Upper lobe of left lung (tissue), 6 donors: ENCODE results near the gene CACHD1. TPM values are rescaled to one million over a fixed set of nuclear protein-coding genes. Genes with fewer than 3 reads are reported as not detected.
A peak's percentile ranks its signal among the peaks of the same experiment; 100 is the strongest.

ENCODE experiments used
- ATAC-seq, 2 donors: fragments of 200-7000 bp; cut with Tn5 transposase; one replicate each; pipeline ENCODE4 v1.9.1; 2022; ENCODE audit warnings: mild to moderate bottlenecking in 2 of 2, moderate library complexity in 2 of 2; ENCODE audit not compliant: low FRiP score in 2 of 2
- DNase-seq, 2 donors: peaks; one replicate each; pipeline ENCODE4 v3.0.0-alpha.2; 2019 to 2020
- H3K27ac ChIP-seq, 4 donors: fragments of 200-600 bp; sonication (generic); one replicate each; pipeline ENCODE4 v1.5.1; 2016 to 2019
- H3K27me3 ChIP-seq, 4 donors: fragments of 200-600 bp; sonication (generic); one replicate each; pipeline ENCODE4 v1.5.1; 2017 to 2019
- H3K36me3 ChIP-seq, 4 donors: fragments of 200-600 bp; sonication (generic); one replicate each; pipeline ENCODE4 v1.5.1; 2016 to 2019
- H3K4me1 ChIP-seq, 4 donors: fragments of 200-600 bp; sonication (generic); one replicate each; pipeline ENCODE4 v1.5.1; 2018 to 2019
- H3K4me3 ChIP-seq, 4 donors: fragments of 200-600 bp; sonication (generic); one replicate each; pipeline ENCODE4 v1.5.1; 2017 to 2019; ENCODE audit warnings: mild to moderate bottlenecking in 2 of 4, moderate library complexity in 1 of 4
- H3K9me3 ChIP-seq, 4 donors: fragments of 200-600 bp; sonication (generic); one replicate each; pipeline ENCODE4 v1.5.1; 2018 to 2019
- CTCF ChIP-seq, 6 experiments: fragments of 450-650 bp in 4 of 6; fragments of 200-600 bp in 2 of 6; sonication (generic) in 2 of 6; IDR thresholded peaks; one replicate each; pipeline ENCODE4 v1.5.1; 2016 to 2019; ENCODE audit warnings: antibody characterized with exemption in 6 of 6
- EP300 ChIP-seq, 4 donors: sonication (generic); formaldehyde crosslinking; IDR thresholded peaks; one replicate each; pipeline ENCODE4 v1.5.1; 2017; ENCODE audit warnings: antibody characterized with exemption in 4 of 4, control low read depth in 2 of 4
- POLR2A ChIP-seq, 4 donors: fragments of 450-650 bp; IDR thresholded peaks; one replicate each; pipeline ENCODE4 v1.5.1; 2016 to 2017; ENCODE audit warnings: antibody characterized with exemption in 4 of 4, mild to moderate bottlenecking in 2 of 4
- POLR2AphosphoS5 ChIP-seq, 2 donors: sonication (generic); formaldehyde crosslinking; IDR thresholded peaks; one replicate each; pipeline ENCODE4 v1.5.1; 2017; ENCODE audit warnings: antibody characterized with exemption in 2 of 2
- WGBS, 2 donors: methylation state at CpG; one replicate each; pipeline ENCODE4 v1.1.5; 2017 to 2018; 5-methylcytosine and 5-hydroxymethylcytosine counted together
- total RNA-seq, 6 donors: library from RNA; depleted of rRNA in 4 of 6; stranded (reverse); fragments of >200 nt in 4 of 6; gene quantifications; one replicate each; pipeline versions ENCODE4 v1.1.0 to v1.2.1, GENCODE V29; 2016 to 2021
- donor health status: DM: no; HTN: no; CAD: no; lungs with moderate emphysema.
- donor health status: DM: no; HTN: yes; CAD: no; lungs with severe emphysema.

Gene CACHD1
- total RNA-seq, 6 donors from 2014 or later, result 7.3 to 26.3 (median 22.9) TPM

- Histone ChIP-seq H3K4me1 (peaks cover 15 to 40% (median 22%) of the 10 kb centered on the region in 4 donors), H3K4me3 (no peak overlapping the region), H3K27me3 (no peaks in the 10 kb centered on the region), H3K9me3 (no peaks in the 10 kb centered on the region), H3K36me3 (no peaks in the 10 kb centered on the region), H3K27ac (no peak overlapping the region)
- TF ChIP-seq CTCF (IDR thresholded peaks at IDR 0.05), result no peak
- TF ChIP-seq POLR2A (IDR thresholded peaks at IDR 0.05), result no peak
- TF ChIP-seq EP300 (IDR thresholded peaks at IDR 0.05), result no peak
- TF ChIP-seq POLR2AphosphoS5 (IDR thresholded peaks at IDR 0.05), result no peak
- peak in 1 of 2 donors; percentile 27 for DNase-seq
- 73 to 78% methylated on average over 4 of the region's 4 CpGs for WGBS, 2 donors
- ATAC-seq, result no peak
Measured at GRCh38 chr1:64594446-64594845, 124.5 kb downstream of the CACHD1 start.

DNA sequence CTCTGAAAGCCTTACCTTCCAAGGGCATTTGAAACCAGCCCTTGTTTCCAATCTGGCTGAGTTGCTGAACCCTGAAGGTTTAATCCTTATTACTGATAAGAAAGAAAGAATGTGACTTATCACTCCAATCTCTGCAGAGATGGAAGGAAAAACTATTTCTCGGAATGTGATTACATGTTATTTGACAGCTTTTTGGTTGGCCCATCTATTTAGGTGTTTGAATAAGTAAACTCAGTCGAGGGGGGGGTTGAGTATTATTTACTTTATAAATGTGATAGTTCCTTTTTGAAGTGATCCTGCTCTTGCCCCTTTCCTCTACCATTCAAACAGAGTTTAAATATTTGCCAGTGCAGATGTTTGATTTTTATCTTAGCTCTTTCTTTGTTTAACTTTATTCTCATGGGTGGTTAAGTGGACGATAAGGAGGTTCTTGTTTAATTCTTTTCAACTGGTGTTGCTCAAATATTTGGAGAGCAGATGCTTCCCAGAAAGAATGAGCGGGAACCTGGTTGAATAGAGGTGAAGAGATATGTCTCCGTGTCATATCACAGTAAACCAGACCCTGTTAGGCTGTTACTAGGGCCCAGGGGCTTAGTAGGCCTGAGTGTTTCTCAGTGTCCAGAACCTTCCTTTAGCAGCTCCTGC is 126.1 kb downstream of the CACHD1 start:
- Histone ChIP-seq H3K4me1 (peaks cover 15 to 40% (median 22%) of the 10 kb centered on the region in 4 donors), H3K9me3 (no peaks in the 10 kb centered on the region), H3K36me3 (no peaks in the 10 kb centered on the region), H3K4me3 (no peak overlapping the region), H3K27ac (no peak overlapping the region), H3K27me3 (no peaks in the 10 kb centered on the region)
- TF ChIP-seq EP300 (IDR thresholded peaks at IDR 0.05), result no peak
- no peak for TF ChIP-seq POLR2A (IDR thresholded peaks at IDR 0.05)
- TF ChIP-seq POLR2AphosphoS5 (IDR thresholded peaks at IDR 0.05), result no peak
- TF ChIP-seq CTCF (IDR thresholded peaks at IDR 0.05), result no peak
- 37 to 42% methylated on average over 5 of the region's 5 CpGs for WGBS, 2 donors
- DNase-seq, result no peak
- peak in 1 of 2 donors; percentile 27 for ATAC-seq

DNA sequence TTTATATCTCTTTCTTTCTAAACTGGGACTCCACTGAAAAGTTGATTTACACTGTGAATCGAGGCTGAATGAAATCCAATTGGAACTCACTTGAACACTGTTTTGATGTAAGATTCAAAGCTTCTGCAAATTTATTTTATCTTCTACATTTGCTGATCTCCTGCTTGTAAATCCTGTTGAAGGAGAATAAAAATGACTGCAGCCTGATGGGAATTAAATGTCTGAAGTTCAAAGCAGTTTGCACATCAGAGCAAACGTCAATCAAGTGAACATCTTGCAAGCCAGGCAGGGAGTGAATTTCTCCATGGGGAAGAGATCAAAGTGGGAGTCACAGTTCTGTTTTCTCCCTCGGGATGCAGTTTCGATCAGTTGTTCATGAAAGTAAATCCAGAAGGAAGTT is 127.2 kb downstream of the CACHD1 start:
- ATAC-seq (no peak), DNase-seq (no peak)
- Histone ChIP-seq H3K4me3 (no peak overlapping the region), H3K27me3 (no peaks in the 10 kb centered on the region), H3K27ac (no peak overlapping the region), H3K4me1 (peaks cover 15 to 40% (median 22%) of the 10 kb centered on the region in 4 donors), H3K36me3 (no peaks in the 10 kb centered on the region), H3K9me3 (no peaks in the 10 kb centered on the region)
- TF ChIP-seq POLR2A (IDR thresholded peaks at IDR 0.05), result no peak
- no peak for TF ChIP-seq CTCF (IDR thresholded peaks at IDR 0.05)
- 78 to 80% methylated on average over 4 of the region's 4 CpGs for WGBS, 2 donors

- Histone ChIP-seq H3K36me3 (no peaks in the 10 kb centered on the region), H3K4me1 (peaks cover 15 to 40% (median 22%) of the 10 kb centered on the region in 4 donors), H3K9me3 (no peaks in the 10 kb centered on the region), H3K4me3 (no peak overlapping the region), H3K27me3 (no peaks in the 10 kb centered on the region), H3K27ac (no peak overlapping the region)
- ATAC-seq (no peak), DNase-seq (no peak)
- TF ChIP-seq POLR2A (IDR thresholded peaks at IDR 0.05) (no peak), POLR2AphosphoS5 (IDR thresholded peaks at IDR 0.05) (no peak), EP300 (IDR thresholded peaks at IDR 0.05) (no peak), CTCF (IDR thresholded peaks at IDR 0.05) (no peak)
- 56 to 74% methylated on average over 8 of the region's 8 CpGs for WGBS, 2 donors
Measured at GRCh38 chr1:64598100-64598571, 128.2 kb downstream of the CACHD1 start.

GRCh38 chr1:64599242-64599641 is 129.3 kb downstream of the CACHD1 start:
- peaks cover 15 to 40% (median 22%) of the 10 kb centered on the region in 4 donors for H3K4me1 ChIP-seq
- DNase-seq (no peak), ATAC-seq (no peak)
- TF ChIP-seq POLR2AphosphoS5 (IDR thresholded peaks at IDR 0.05), result no peak
- TF ChIP-seq CTCF (IDR thresholded peaks at IDR 0.05), result no peak
- TF ChIP-seq EP300 (IDR thresholded peaks at IDR 0.05), result no peak
- no peak for TF ChIP-seq POLR2A (IDR thresholded peaks at IDR 0.05)
- H3K4me3 ChIP-seq, result no peak overlapping the region
- H3K27ac ChIP-seq, result no peak overlapping the region
- no peaks in the 10 kb centered on the region for H3K36me3 ChIP-seq
- H3K9me3 ChIP-seq, result no peaks in the 10 kb centered on the region
- 75 to 78% methylated on average over 3 of the region's 3 CpGs for WGBS, 2 donors
- H3K27me3 ChIP-seq, result no peaks in the 10 kb centered on the region
